NOMO-1 treated with dmso at 0.1 percent for 144 hours (cell line): ENCODE results near the gene GFI1B.
A peak's percentile ranks its signal among the peaks of the same experiment; 100 is the strongest.
"Not testable (repeated sequence)": the region's sequence is repeated elsewhere in the genome, so short reads cannot be mapped to it uniquely, and the experiment has no call there.

Source experiments
- DNase-seq: peaks from one replicate; lab custom pipeline; 2025; ENCODE audit not compliant: unreplicated experiment; lab: John Stamatoyannopoulos, UW

Gene GFI1B

DNA sequence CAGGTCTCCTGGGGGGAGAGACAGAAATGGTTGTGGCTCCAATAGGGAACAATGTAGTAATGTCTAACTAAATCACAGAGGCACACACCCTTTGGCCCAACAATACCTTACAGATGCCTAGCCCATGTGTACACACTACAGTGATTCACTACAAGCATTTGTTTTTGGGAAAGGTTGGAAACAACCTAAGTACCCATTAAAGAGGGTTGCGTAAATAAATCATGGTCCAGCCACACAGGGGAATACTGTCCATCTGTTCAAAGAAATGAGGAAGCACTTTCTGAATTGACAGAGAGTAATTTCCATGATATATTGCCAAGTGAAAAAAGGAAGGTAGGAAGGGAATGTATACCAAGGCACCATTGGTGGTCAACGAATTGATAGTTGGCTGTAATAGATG lies 30.3 kb downstream of the GFI1B start:
- peak; percentile 78 for DNase-seq

DNA sequence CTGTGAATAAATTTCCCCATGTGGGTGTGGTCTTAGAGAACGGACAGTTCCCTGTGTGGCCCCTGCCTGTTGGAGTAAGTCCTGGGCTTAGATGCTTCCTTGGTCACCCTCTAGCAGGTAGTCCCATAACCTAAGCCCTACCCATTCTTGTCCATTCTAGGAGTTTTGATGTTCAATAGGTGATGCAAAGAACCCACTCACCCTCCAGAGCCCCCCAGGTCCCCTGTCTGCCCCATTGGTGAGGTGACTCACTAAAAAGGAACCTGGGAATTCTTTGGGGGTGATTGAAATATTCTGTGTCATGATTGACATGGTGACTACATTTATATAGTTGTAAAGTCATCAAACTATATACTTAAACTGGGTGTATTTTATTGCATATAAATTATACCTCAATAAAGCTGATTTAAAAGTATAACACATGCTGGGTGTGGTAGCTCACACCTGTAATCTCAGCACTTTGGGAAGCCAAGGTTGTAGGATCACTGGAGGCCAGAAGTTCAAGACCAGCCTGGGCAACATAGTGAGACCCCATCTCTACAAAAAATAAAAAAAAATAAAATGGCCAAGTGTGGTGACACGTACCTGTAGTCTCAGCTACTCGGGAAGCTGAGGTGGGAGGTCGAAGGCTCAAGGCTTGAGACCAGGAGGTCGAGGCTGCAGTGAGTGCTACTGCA lies 31.6 kb downstream of the GFI1B start:
- DNase-seq = no peak

DNA sequence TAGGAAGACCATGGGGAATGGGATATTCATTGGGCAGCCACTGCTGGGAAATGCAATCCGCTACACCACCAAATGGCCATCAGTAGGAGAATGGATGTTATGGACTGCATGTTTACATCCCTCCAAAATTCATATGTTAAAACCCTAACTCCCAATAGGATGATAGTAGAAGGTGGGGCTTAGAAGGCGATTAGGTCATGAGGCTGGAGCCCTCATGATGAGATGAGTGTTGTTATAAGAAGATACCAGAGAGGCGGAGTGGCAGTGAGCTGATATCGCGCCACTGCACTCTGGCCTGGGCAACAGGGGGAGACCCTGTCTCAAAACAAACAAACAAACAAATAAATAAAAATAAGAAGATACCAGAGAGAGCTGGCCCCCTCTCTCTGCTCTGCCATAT lies 36.2 kb downstream of the GFI1B start:
- no peak for DNase-seq

DNA sequence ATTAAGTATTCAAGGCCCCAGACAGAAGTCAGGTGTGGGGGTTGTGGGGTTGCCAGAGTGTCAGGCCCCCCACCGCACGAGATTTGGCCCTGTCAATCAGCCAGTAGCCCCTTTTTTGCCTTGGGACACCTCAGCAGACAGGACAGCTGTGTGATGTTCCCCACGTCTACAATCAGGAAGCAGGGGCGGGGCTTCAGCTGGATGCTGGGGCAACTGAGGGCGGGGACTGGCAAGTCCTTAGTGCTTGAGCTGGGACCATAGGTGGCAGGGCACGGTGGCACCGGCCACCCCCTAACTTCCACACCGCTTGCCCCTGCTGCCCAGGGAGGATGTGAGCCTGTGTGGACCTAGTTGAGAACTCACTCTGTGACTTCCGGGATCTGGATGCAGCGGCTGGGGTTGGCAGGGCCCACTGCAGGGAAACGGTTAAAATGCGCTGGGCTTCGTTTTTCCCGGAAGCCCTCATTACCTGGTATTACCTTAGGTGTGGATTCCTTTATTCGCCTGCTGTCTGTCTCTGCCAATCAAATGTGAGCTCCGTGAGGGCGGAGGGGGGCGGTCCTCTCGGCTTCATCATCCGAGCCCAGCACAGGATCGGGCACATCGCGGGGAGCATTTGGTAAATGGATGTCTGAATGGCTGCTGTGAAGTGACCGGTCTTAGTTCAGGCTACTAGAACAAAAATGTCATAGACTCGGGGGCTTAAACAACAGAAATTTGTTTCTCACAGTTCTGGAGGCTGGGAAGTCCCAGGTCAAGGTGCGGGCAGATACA lies 44.8 kb downstream of the GFI1B start:
- no peak for DNase-seq

DNA sequence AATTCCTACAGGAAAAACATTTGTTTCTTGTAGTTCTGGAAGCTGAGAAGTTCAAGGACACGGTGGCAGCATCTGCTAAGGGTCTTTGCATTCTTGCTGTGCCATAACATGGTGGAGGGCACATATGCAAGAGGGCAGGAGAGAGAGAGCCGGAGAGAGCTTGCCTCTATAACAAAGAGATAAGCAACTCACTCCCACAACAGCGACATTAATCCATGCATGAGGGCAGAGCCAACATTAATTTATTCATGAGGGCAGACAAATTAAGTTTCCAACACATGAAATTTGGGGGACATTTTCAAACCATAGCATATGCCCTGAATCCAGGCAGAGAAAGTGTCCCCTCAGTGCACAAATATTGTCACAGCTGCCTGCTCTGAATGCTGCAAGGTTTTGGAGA lies 47.9 kb downstream of the GFI1B start:
- DNase-seq = no peak

DNA sequence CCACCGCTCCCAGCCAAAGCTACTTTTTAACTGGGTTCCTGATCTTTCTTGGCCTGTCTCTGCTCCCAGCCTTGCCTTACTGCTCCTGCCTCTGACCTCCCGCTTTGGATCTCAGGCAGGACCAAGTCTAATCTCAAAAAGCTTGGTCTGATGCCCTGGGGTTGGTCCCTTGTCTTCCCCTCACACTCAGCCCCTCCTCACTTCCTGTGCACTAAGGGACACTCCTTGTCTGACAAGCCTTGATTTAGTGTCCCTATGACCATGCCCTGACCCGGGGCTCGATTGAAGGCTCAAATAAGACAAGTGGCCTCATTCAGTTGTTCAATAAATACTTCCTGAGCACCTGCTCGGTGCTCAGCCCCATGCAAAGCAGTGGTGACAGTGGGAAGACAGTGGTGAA lies 48.6 kb downstream of the GFI1B start:
- DNase-seq = no peak

DNA sequence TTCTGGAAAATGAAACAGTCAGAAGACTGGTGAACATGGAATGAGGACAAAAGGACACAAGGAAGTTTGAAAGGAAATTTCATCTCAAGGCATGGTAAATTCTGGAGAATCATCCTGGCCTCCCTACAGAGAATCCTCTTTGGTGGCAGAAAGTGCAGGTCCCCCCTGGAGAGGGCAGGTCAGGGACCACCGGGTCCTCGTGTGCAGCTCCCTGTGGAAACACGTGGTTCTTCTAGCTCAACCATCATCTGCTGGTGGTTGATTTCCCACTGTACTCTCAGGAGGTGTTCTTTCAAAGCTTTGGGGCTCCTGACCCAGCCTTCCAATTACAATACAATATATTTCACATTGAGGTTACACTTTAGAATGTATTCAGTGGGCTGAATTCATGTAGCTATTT lies 49.7 kb downstream of the GFI1B start:
- no peak for DNase-seq

DNA sequence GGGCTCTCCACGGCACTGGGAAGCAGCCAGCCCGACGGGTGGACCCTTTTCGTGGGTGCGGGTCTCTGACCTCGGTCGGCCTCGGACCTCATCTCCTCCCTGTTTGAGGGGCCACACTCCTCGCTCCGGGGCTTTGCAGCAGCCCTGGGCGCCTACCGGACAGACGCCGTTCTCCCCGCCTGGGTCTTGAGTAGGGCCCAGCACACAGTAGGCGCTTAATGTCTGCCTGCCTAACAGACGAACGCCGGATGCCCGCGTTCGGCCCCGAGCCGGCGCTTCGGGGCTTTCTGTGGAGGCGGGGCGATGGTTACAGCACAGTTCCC lies 51.5 kb downstream of the GFI1B start:
- no peak for DNase-seq

DNA sequence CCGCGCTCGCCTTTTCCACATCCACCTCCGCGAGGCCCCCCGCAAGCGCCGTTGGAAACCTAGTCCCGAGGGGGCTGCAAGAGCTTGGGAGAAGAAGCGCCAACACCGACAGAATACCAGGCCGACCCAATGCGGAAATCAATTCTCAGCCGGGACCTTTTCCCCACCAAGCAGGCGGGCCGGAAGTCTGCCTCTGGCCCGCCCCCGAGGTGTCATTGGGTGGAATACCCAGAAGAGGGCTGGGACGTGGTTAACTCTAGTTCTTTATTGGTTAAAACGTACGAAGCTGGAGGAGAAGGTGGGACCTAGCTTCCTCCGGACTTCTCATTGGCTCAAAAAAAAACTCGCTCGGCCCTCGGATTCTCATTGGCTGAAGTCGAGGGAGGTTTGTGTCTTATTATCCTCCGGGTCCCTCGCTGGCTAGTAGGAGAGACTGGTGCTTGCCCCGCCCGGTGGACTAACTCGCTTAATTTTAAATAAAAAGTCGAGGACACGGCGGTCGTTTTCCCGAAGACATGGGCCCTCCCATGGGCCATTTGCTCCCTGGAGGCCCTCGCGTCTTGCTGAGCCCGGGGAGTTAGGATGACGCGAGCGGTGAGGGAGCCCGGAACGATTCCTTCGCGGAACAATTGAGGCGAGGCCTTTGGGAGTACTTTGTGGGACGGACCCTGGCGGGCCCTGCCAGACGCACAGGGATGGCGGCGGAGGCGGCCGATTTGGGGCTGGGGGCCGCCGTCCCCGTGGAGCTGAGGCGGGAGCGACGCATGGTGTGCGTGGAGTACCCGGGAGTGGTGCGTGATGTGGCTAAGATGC lies 52.0 kb downstream of the GFI1B start, which contains the start of gene GTF3C5:
Gene GTF3C5 (plus strand): TSS at position 681 of the 813 bp plus-strand sequence. CDS start 15 bp downstream, at position 696.
- peak; percentile 99 for DNase-seq

DNA sequence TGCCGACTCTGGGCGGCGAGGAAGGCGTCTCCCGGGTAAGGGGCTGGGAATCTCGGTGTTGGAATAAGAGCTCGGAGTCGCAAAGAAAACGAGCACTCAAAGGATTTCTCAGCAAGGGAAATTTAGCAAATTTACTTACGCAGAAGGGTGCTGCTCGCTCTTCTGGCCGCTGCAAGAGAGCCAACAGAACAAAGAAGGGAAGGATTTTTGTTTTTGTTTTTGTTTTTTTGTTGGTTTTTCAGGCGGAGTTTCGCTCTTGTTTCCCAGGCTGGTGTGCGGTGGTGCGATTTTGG lies 52.6 kb downstream of the GFI1B start:
- no peak for DNase-seq

DNA sequence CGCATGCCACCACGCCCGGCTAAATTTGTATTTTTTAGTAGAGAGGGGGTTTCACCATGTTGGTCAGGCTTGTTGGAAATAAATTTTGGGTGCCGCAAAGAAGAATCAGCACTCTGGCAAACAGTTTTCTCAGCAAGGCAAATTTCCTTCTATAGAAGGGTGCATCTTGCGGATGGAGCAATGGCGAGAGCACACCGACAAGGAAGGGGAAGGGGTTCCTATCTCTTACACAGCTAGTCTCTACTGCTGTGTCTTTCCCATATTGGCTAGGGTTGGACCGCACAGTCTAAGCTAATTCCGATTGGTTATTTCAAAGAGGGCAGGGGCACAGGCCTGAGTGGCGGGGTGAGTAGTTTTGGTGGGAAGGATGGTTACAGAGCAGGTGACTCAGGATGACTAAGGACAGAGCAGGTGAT lies 53.0 kb downstream of the GFI1B start:
- DNase-seq = no peak

DNA sequence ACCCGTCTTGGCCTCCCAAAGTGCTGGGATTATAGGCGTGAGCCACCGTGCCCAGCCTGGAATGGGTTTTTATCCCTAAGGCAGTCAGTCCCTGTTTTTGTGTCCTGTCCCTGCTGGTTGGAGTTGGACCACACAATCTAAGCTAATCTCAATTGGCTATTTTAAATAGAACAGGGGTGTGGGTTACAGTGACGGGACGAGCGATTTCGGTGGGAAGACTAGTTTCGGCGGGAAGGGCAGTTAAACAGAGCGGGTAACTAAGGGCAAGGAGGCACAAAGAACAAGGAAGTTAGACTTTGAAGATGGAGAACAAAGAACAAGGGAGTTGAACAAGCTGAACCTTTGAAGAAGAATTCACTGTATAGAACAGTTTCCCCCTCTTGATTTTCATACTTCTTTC lies 53.7 kb downstream of the GFI1B start:
- DNase-seq = no peak

DNA sequence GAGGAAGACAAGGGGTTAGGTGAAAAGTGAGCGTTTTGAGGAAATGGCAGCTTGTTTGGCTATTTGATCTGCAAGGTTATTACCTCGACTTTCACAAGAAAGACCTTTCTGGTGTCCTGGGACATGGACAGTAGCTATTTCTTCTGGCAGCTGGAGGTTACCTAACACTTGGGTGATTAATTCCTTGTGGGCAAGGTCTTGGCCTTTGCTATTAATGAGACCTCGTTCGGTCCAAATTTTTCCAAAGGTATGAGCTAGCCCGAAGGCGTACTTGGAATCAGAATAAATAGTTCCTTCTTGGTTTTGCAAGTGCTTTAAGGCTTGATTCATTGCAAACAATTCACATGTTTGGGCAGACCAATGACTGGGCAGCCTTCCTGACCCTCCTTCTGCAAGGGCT lies 57.2 kb downstream of the GFI1B start:
- DNase-seq = no peak

DNA sequence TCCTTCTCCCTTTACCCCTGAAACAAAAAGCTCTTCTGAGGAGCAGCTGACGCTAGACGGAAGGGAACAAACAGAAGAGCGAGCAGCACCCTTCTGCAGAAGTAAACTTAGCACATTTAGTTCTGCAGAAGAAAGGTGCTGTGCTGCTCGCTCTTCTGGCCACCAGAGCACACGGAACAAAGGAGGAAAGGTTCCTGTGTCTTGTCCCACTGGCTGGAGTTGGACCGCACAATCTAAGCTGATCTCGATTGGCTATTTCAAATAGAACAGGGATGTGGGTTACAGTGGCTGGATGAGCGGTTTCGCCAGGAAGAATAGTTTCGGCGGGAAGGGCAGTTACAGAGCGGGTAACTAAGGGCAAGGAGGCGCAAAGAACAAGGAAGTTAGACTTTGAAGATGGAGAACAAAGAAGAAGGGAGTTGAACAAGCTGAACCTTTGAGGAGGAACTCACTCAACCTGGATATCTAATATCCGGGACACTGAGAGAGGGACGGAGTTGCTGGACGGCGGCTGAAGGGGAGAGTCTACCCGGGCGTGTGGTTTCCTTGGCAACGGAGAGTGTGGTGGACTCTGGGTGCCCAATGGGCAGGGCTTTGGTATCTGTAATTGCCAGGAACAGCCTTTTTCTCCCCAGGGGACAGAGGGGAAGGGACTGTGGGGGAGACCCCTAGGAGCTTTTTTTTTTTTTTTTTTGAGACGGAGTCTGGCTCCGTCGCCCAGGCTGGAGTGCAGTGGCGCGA lies 59.5 kb downstream of the GFI1B start:
- no peak for DNase-seq

DNA sequence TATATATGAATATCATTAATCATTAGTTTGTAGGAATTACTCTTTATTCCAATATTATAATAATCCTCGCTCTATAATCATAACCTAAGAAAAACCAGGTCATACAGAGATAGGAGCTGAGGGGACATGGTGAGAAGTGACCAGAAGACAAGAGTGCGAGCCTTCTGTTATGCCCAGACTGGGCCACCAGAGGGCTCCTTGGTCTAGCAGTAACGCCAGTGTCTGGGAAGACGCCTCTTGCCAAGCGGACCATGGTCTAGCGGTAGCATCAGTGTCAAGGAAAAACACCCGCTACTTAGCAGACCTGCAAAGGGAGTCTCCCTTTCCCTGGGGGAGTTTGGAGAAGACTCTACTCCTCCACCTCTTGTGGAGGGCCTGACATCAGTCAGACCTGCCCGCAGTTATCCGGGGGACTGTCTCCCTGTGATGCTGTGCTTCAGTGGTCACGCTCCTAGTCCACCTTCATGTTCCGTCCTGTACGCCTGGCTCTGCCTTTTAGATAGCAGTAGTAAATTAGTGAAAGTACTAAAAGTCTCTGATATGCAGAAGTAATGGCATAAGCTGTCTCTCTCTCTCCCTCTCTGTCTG lies 62.5 kb downstream of the GFI1B start:
- DNase-seq = not testable (repeated sequence)
